ENCODE results near the gene STRN3.
"Not testable (repeated sequence)": the region's sequence is repeated elsewhere in the genome, so short reads cannot be mapped to it uniquely, and the experiment has no call there.

STRN3 gene, protein sequence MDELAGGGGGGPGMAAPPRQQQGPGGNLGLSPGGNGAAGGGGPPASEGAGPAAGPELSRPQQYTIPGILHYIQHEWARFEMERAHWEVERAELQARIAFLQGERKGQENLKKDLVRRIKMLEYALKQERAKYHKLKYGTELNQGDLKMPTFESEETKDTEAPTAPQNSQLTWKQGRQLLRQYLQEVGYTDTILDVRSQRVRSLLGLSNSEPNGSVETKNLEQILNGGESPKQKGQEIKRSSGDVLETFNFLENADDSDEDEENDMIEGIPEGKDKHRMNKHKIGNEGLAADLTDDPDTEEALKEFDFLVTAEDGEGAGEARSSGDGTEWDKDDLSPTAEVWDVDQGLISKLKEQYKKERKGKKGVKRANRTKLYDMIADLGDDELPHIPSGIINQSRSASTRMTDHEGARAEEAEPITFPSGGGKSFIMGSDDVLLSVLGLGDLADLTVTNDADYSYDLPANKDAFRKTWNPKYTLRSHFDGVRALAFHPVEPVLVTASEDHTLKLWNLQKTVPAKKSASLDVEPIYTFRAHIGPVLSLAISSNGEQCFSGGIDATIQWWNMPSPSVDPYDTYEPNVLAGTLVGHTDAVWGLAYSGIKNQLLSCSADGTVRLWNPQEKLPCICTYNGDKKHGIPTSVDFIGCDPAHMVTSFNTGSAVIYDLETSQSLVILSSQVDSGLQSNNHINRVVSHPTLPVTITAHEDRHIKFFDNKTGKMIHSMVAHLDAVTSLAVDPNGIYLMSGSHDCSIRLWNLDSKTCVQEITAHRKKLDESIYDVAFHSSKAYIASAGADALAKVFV

GRCh38 chr14:31026077-31026449 is at the start of gene STRN3:
STRN3 (minus strand) TSS chr14:31026379; CDS start chr14:31026185, 194 bp downstream.
- no peak for FAIRE-seq
- DNase-seq (ENCODE audit: low spot score): no peak

DNA sequence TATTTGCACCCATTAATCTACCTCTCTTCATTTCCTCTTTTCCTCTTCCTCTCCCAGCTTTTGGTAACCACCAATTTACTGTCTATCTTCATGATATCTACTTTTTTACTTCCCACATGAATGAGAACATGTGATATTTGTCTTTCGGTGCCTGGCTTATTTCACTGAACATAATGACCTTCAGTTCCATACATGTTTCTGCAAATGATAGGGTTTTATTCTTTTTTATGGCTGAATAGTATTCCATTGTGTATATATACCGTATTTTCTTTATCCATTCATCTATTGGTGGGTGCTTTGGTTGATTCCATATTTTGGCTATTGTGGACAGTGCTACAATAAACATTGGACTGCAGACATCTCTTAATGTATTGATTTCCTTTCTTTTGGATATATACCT is 49.0 kb upstream of the STRN3 start:
- no peak for DNase-seq (ENCODE audit: low spot score)
- no peak for FAIRE-seq

- DNase-seq (ENCODE audit: low spot score): no peak
- no peak for FAIRE-seq
Observed at GRCh38 chr14:31071151-31071550, 45.0 kb upstream of the STRN3 start.

- FAIRE-seq: no peak
- peak; percentile 79 for DNase-seq (ENCODE audit: low spot score)
Observed at GRCh38 chr14:31070431-31070830, 44.3 kb upstream of the STRN3 start.

DNA sequence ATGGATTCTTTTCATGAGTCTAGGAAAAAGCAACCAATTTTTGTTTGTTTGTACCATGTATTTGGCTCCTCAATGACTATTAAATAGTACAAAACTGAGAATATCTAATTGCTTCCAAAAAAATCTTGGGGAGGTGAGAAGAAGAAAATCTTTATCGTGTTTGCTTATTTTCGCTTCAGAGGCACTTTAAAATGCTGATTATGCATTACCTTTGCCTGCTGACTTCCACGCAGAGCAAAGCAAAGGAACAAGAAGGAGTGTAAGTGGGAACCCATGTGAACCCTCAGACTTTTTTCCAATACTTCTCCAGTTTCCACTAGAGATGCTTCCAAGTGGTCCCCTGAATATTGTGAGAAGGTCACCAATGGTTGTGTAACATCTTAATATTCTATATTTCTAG is 43.2 kb upstream of the STRN3 start:
- DNase-seq (ENCODE audit: low spot score): no peak
- no peak for FAIRE-seq

GRCh38 chr14:31068235-31068634 is 42.1 kb upstream of the STRN3 start:
- no peak for DNase-seq (ENCODE audit: low spot score)
- no peak for FAIRE-seq

DNA sequence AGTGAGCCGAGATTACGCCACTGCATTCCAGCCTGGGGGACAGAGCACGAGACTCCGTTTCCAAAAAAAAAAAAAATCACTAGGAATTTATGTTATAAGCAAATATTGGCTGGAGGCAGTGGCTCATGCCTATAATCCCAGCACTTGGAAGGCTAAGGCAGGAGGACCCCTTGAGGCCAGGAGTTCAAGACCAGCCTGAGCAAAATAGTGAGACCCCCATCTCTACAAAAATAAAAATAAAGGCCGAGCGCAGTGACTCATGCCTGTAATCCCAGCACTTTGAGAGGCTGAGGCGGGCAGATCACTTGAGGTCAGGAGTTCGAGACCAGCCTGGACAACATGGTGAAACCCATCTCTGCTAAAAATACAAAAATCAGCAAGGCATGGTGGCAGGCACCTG is 36.7 kb upstream of the STRN3 start:
- DNase-seq (ENCODE audit: low spot score); FAIRE-seq: not testable (repeated sequence)

- FAIRE-seq (no peak), DNase-seq (ENCODE audit: low spot score) (no peak)
Observed at GRCh38 chr14:31060253-31060875, 34.2 kb upstream of the STRN3 start.

DNA sequence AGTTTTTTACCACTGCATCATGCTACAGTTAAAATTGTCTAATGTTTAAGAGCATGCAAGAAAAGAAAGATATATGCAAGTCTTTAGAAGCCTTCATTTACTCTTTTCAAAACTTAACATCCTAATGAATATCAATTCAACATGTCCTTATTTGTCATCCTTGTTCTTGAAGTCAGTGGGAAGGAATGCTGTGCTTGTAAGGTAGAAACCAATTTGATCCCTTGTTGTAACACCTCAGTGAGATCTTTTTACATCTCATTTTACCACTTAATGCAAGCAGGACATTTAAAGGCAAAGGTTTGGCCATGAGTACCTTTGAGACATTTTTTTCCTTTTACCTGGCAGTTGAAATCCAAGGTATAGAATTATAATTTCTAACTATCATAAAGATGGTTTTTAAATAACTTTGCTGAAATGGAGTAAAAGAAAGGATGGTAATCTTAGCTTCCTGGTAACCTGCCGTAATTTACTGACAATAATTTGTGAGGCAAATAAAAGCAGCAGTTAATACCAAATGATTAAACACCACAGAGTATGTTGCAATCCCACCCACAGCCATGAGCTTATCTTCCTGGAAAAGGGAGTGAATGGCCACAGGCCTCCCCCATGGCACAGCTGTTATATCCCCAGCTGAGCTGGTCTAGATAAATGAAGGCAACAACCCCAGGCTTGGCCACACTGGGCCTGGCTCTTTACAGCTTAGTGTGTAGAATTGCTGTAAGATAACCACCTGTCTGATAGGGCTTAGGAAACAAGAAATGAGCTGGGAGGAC is 33.2 kb upstream of the STRN3 start:
- DNase-seq (ENCODE audit: low spot score): peak; percentile 16
- FAIRE-seq: no peak

DNA sequence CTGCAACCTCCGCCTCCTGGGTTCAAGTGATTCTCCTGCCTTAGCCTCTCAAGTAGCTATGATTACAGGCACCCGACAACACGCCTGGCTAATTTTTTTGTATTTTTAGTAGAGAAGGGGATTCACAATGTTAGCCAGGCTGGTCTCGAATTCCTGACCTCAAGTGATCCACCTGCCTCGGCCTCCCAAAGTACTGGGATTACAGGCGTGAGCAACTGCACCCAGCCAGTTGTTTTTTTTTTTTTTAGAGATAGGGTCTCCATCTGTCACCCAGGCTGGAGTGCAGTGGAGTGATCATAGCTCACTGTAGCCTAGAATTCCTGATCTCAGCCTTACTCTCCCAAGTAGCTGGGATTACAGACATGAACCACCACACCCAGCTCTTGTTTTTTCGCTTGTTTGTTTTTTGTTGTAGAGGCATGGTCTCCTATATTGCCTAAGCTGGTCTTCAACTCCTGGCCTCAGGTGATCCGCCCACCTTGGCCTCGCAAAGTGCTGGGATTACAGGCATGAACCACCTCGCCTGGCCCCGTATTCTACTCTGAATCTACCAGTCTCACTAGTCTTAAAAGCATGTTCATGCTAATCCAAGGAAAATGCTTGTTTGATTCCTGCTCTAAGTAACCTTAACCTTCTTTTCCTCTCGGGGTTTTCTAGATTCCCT is 31.7 kb upstream of the STRN3 start:
- FAIRE-seq (no peak), DNase-seq (ENCODE audit: low spot score) (no peak)

GRCh38 chr14:31057035-31057434 is 30.9 kb upstream of the STRN3 start:
- FAIRE-seq: no peak
- DNase-seq (ENCODE audit: low spot score): no peak

DNA sequence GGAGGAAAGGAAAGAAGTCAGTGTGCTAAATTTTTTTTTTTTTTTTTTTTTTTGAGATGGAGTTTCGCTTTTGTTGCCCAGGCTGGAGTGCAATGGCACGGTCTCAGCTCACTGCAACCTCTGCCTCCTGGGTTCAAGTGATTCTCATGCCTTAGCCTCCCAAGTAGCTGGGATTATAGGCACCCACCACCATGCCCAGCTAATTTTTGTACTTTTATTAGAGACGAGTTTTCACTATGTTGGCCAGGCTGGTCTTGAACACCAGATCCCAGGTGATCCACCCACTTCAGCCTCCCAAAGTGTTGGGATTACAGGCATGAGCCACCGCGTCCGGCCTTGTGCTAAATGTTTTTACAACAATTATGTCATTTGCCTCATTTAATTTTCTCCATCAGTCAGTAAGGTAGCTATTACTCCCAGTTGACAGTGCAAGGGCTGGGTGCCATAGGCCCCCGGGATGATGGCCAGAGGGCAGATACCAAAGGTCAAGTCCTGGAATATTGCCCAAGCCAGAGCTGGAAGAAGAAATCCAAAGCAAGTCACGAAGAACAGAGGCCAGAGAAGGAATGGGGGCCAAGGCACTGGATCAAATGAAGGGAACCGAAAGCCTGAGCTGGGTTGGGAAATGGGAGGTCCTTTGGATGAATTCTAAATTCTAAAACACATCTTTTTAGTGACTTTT is 26.9 kb upstream of the STRN3 start:
- FAIRE-seq; DNase-seq (ENCODE audit: low spot score): not testable (repeated sequence)

DNA sequence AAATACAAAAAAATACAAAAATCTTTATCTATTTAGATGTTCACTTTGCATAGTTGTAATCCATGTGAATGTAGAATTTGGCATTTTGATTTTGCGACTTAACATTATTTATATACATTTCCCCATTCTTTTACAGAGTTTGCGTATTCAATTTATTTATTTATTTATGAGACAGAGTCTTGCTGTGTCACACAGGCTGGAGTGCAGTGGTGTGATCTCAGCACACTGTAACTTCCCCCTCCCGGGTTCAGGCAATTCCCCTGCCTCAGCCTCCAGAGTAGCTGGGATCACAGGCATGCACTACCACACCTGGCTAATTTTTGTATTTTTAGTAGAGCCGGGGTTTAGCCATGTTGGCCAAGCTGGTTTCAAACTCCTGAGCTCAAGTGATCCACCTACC is 25.3 kb upstream of the STRN3 start:
- FAIRE-seq: no peak

GRCh38 chr14:31051023-31051422 is 24.8 kb upstream of the STRN3 start:
- DNase-seq (ENCODE audit: low spot score) (no peak), FAIRE-seq (no peak)

More for the DNA sequence above, 25.3 kb upstream of the STRN3 start:
- no peak for DNase-seq (ENCODE audit: low spot score)

DNA sequence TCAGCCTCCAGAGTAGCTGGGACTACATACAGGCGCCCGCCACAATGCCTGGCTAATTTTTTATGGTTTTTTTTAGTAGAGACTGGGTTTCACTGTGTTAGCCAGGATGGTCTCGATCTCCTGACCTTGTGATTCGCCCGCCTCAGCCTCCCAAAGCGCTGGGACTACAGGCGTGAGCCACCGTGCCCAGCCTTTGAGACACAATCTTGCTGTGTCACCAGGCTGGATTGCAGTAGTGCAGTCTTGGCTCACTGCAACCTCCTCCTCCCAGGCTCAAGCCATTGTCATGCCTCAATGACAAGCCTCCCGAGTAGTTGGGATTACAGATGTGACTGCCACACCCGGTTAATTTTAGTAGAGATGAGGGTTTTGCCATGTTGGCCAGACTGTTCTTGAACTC is 21.3 kb upstream of the STRN3 start:
- FAIRE-seq (no peak), DNase-seq (ENCODE audit: low spot score) (no peak)

DNA sequence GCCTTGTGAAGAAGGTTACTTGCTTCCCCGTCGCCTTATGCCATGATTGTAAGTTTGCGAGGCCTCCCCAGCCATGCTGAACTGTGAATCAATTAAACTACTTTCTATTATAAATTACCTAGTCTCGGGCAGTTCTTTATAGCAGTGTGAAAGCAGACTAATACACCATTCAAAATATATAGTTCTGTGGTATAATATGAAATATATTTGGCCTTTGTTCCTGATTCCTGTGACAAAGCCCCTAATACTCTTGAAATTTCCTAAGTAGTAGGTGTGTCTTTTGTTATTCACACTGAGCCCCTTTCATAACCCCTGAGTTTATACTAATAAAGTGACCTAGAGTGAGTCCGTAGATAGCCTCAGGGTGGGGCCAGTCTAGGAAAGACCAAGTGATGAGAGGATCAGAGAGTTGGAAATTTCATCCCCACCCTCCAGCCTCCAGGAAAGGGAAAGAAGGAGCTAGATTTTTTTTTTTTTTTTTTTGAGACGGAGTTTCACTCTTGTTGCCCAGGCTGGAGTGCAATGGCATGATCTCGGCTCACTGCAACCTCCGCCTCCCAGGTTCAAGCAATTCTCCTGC is 19.4 kb upstream of the STRN3 start:
- DNase-seq (ENCODE audit: low spot score): no peak
- no peak for FAIRE-seq

DNA sequence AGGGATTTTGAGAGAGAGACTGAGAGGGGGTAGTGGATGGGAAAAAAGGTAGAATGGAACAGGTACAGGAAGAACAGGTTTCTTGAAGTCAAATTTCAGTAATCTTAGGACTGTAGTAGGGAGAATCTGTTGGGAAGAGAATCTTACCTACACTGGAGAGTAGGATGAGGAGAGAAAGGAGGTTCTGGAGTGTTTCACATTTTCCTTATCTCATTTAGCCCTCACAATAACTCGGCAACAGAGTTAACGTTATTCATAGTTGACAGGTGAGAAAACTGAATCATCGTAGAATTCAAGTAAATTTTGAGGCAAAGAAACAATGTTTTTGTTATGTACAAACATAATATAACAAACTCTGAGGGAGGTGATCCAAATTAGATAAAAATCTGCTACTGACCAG is 17.2 kb upstream of the STRN3 start:
- FAIRE-seq (no peak), DNase-seq (ENCODE audit: low spot score) (no peak)

DNA sequence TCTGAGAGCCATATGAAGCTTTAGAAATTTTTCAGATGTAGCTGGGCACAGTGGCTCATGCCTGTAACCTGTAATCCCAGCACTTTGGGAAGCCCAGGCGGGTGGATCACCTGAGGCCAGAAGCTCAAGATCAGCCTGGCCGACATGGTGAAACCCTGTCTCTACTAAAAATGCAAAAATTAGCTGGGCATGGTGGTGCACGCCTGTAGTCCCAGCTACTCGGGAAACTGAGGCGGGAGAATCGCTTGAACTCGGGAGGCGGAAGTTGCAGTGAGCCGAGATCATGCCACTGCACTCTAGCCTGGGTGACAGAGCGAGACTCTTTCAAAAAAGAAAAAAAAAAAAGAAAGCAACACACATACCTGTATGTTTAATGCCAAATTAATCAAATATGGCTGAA is 16.7 kb upstream of the STRN3 start:
- not testable (repeated sequence) for DNase-seq (ENCODE audit: low spot score); FAIRE-seq

GRCh38 chr14:31042300-31042699 is 16.1 kb upstream of the STRN3 start:
- DNase-seq (ENCODE audit: low spot score) (no peak), FAIRE-seq (no peak)

Measured in urothelium cell line (cell line).